ENCODE measurements around the gene TAF1B. TPM values are rescaled to one million over a fixed set of nuclear protein-coding genes. Genes with fewer than 3 reads are reported as not detected.

Gene TAF1B
- total RNA-seq, 5 donors from 2014 or later (not counting 1 experiment from before 2014, with no cell fraction given), result 9.2 to 21.7 (median 15.2) TPM

- H3K4me1 Mint-ChIP-seq, result peaks cover 0 to 4% (median 0%) of the 10 kb centered on the region in 3 donors
Observed at GRCh38 chr2:9944330-9944758, 101.1 kb downstream of the TAF1B start.

GRCh38 chr2:9945596-9945995 lies 102.3 kb downstream of the TAF1B start:
- Histone ChIP-seq H3K27ac (ENCODE audit: low read length) (no peak overlapping the region), H3K36me3 (ENCODE audit: control insufficient read depth in 2 of 2, extremely low read depth in 1 of 2, insufficient read depth in 1 of 2, low read length in 1 of 2) (no peaks in the 10 kb centered on the region), H3K9me3 (no peaks in the 10 kb centered on the region), H3K27me3 (replicated peaks in 1 of 2; ENCODE audit: control insufficient read depth in 2 of 2, extremely low read depth in 1 of 2, insufficient read depth in 2 of 2, low read length in 1 of 2) (peaks cover 0 to 43% of the 10 kb centered on the region in 2 experiments), H3K4me3 (ENCODE audit: control insufficient read depth in 1 of 2, extremely low read depth in 1 of 2, low read length in 1 of 2) (no peak overlapping the region), H3K4me1 (ENCODE audit: control insufficient read depth in 1 of 2, extremely low read depth in 1 of 2, insufficient read depth in 2 of 2, low read length in 2 of 2) (peaks cover 0 to 6% of the 10 kb centered on the region in 2 experiments)
- Mint-ChIP-seq H3K27ac (no peak overlapping the region), H3K36me3 (no peaks in the 10 kb centered on the region), H3K27me3 (peaks cover 17 to 40% of the 10 kb centered on the region in 2 donors), H3K4me1 (peaks cover 5 to 13% (median 6%) of the 10 kb centered on the region in 3 donors), H3K4me3 (no peak overlapping the region), H3K9me3 (no peaks in the 10 kb centered on the region)
- WGBS (ENCODE audit: insufficient coverage), result 77% methylated on average over 3 of the region's 7 CpGs
- DNase-seq (no peak), ATAC-seq (replicated peaks in 1 of 4) (no peak)
- POLR2A ChIA-PET, result no interaction called here
- CTCF ChIA-PET, result no interaction called here

More at GRCh38 chr2:9944330-9944758, 101.1 kb downstream of the TAF1B start:
- H3K36me3 ChIP-seq (ENCODE audit: control insufficient read depth in 2 of 2, extremely low read depth in 1 of 2, insufficient read depth in 1 of 2, low read length in 1 of 2), result no peaks in the 10 kb centered on the region
- Mint-ChIP-seq H3K36me3 (no peaks in the 10 kb centered on the region), H3K27ac (no peak overlapping the region), H3K4me3 (no peak overlapping the region), H3K27me3 (peaks cover 8 to 30% of the 10 kb centered on the region in 2 donors), H3K9me3 (no peaks in the 10 kb centered on the region)
- no peak overlapping the region for H3K4me3 ChIP-seq (ENCODE audit: control insufficient read depth in 1 of 2, extremely low read depth in 1 of 2, low read length in 1 of 2)
- WGBS (ENCODE audit: insufficient coverage), result 63% methylated on average over 3 of the region's 3 CpGs
- no peak overlapping the region for H3K27ac ChIP-seq (ENCODE audit: low read length)
- DNase-seq (no peak), ATAC-seq (replicated peaks in 1 of 4) (no peak)
- CTCF ChIA-PET, result no interaction called here
- POLR2A ChIA-PET, result interaction anchor here in 1 of 2 donors (0.7 kb wide), 1 partner anchor 376 kb away, joined by 3 read pairs; no protein-coding TSS in a partner anchor
- H3K9me3 ChIP-seq, result no peaks in the 10 kb centered on the region
- H3K4me1 ChIP-seq (ENCODE audit: control insufficient read depth in 1 of 2, extremely low read depth in 1 of 2, insufficient read depth in 2 of 2, low read length in 2 of 2), result no peaks in the 10 kb centered on the region
- H3K27me3 ChIP-seq (replicated peaks in 1 of 2; ENCODE audit: control insufficient read depth in 2 of 2, extremely low read depth in 1 of 2, insufficient read depth in 2 of 2, low read length in 1 of 2), result peaks cover 0 to 31% of the 10 kb centered on the region in 2 experiments

GRCh38 chr2:9946076-9946475 lies 102.8 kb downstream of the TAF1B start:
- POLR2A ChIA-PET, result no interaction called here
- no peak for ATAC-seq (replicated peaks in 1 of 4)
- Mint-ChIP-seq H3K27ac (no peak overlapping the region), H3K4me3 (no peak overlapping the region), H3K9me3 (no peaks in the 10 kb centered on the region), H3K4me1 (peaks cover 5 to 10% (median 7%) of the 10 kb centered on the region in 3 donors), H3K36me3 (no peaks in the 10 kb centered on the region), H3K27me3 (peaks cover 17 to 40% of the 10 kb centered on the region in 2 donors)
- no peak for DNase-seq
- Histone ChIP-seq H3K27me3 (replicated peaks in 1 of 2; ENCODE audit: control insufficient read depth in 2 of 2, extremely low read depth in 1 of 2, insufficient read depth in 2 of 2, low read length in 1 of 2) (peaks cover 0 to 44% of the 10 kb centered on the region in 2 experiments), H3K4me1 (ENCODE audit: control insufficient read depth in 1 of 2, extremely low read depth in 1 of 2, insufficient read depth in 2 of 2, low read length in 2 of 2) (peaks cover 0 to 10% of the 10 kb centered on the region in 2 experiments), H3K27ac (ENCODE audit: low read length) (no peak overlapping the region), H3K4me3 (ENCODE audit: control insufficient read depth in 1 of 2, extremely low read depth in 1 of 2, low read length in 1 of 2) (no peak overlapping the region), H3K9me3 (no peaks in the 10 kb centered on the region), H3K36me3 (ENCODE audit: control insufficient read depth in 2 of 2, extremely low read depth in 1 of 2, insufficient read depth in 1 of 2, low read length in 1 of 2) (no peaks in the 10 kb centered on the region)
- 74% methylated on average over 5 of the region's 7 CpGs for WGBS (ENCODE audit: insufficient coverage)
- CTCF ChIA-PET, result no interaction called here

GRCh38 chr2:9946818-9947217 lies 103.5 kb downstream of the TAF1B start:
- Mint-ChIP-seq H3K27ac (no peak overlapping the region), H3K27me3 (peaks cover 17 to 40% of the 10 kb centered on the region in 2 donors), H3K4me1 (peaks cover 5 to 10% (median 7%) of the 10 kb centered on the region in 3 donors), H3K9me3 (no peaks in the 10 kb centered on the region), H3K4me3 (no peak overlapping the region), H3K36me3 (no peaks in the 10 kb centered on the region)
- H3K4me3 ChIP-seq (ENCODE audit: control insufficient read depth in 1 of 2, extremely low read depth in 1 of 2, low read length in 1 of 2), result no peak overlapping the region
- no peak overlapping the region for H3K27ac ChIP-seq (ENCODE audit: low read length)
- 88% methylated on average over 3 of the region's 5 CpGs for WGBS (ENCODE audit: insufficient coverage)
- DNase-seq, result no peak
- CTCF ChIA-PET, result no interaction called here
- peaks cover 0 to 10% of the 10 kb centered on the region in 2 experiments for H3K4me1 ChIP-seq (ENCODE audit: control insufficient read depth in 1 of 2, extremely low read depth in 1 of 2, insufficient read depth in 2 of 2, low read length in 2 of 2)
- H3K9me3 ChIP-seq, result no peaks in the 10 kb centered on the region
- H3K27me3 ChIP-seq (replicated peaks in 1 of 2; ENCODE audit: control insufficient read depth in 2 of 2, extremely low read depth in 1 of 2, insufficient read depth in 2 of 2, low read length in 1 of 2), result peaks cover 0 to 44% of the 10 kb centered on the region in 2 experiments
- H3K36me3 ChIP-seq (ENCODE audit: control insufficient read depth in 2 of 2, extremely low read depth in 1 of 2, insufficient read depth in 1 of 2, low read length in 1 of 2), result no peaks in the 10 kb centered on the region
- ATAC-seq (replicated peaks in 1 of 4), result no peak
- POLR2A ChIA-PET, result no interaction called here

GRCh38 chr2:9948721-9949120 lies 105.4 kb downstream of the TAF1B start:
- peak overlapping the region; percentile 32 to 42 (median 34) for H3K4me3 Mint-ChIP-seq
- H3K27ac Mint-ChIP-seq, result no peak overlapping the region
- no peak overlapping the region for H3K27ac ChIP-seq (ENCODE audit: low read length)

GRCh38 chr2:9949239-9949991 lies 106.1 kb downstream of the TAF1B start:
- H3K27me3 Mint-ChIP-seq, result peaks cover 31 to 54% of the 10 kb centered on the region in 2 donors
- peak overlapping the region; percentile 79 to 88 (median 85) for H3K4me3 Mint-ChIP-seq
- peaks cover 10 to 12% (median 10%) of the 10 kb centered on the region in 3 donors for H3K4me1 Mint-ChIP-seq
- peaks cover 13 to 43% of the 10 kb centered on the region in 2 experiments for H3K27me3 ChIP-seq (replicated peaks in 1 of 2; ENCODE audit: control insufficient read depth in 2 of 2, extremely low read depth in 1 of 2, insufficient read depth in 2 of 2, low read length in 1 of 2)
- no peaks in the 10 kb centered on the region for H3K9me3 Mint-ChIP-seq
- no peaks in the 10 kb centered on the region for H3K36me3 Mint-ChIP-seq
- no peak for DNase-seq
- no peak overlapping the region for H3K27ac ChIP-seq (ENCODE audit: low read length)
- H3K9me3 ChIP-seq, result no peaks in the 10 kb centered on the region
- H3K4me1 ChIP-seq (ENCODE audit: control insufficient read depth in 1 of 2, extremely low read depth in 1 of 2, insufficient read depth in 2 of 2, low read length in 2 of 2), result peaks cover 0 to 14% of the 10 kb centered on the region in 2 experiments
- no peak for ATAC-seq (replicated peaks in 1 of 4)
- H3K27ac Mint-ChIP-seq, result peak overlapping the region in 1 of 2 donors; percentile 45
- ChIA-PET POLR2A (no interaction called here), CTCF (interaction anchor here in 1 of 2 donors (0.7 kb wide), 1 partner anchor 145 kb away, joined by 6 read pairs; no protein-coding TSS in a partner anchor)
- no peaks in the 10 kb centered on the region for H3K36me3 ChIP-seq (ENCODE audit: control insufficient read depth in 2 of 2, extremely low read depth in 1 of 2, insufficient read depth in 1 of 2, low read length in 1 of 2)
- no peak overlapping the region for H3K4me3 ChIP-seq (ENCODE audit: control insufficient read depth in 1 of 2, extremely low read depth in 1 of 2, low read length in 1 of 2)
- WGBS (ENCODE audit: insufficient coverage), result 97% methylated on average over 15 of the region's 23 CpGs

More at GRCh38 chr2:9948721-9949120, 105.4 kb downstream of the TAF1B start:
- Histone ChIP-seq H3K4me1 (ENCODE audit: control insufficient read depth in 1 of 2, extremely low read depth in 1 of 2, insufficient read depth in 2 of 2, low read length in 2 of 2) (peaks cover 0 to 14% of the 10 kb centered on the region in 2 experiments), H3K4me3 (ENCODE audit: control insufficient read depth in 1 of 2, extremely low read depth in 1 of 2, low read length in 1 of 2) (no peak overlapping the region), H3K27me3 (replicated peaks in 1 of 2; ENCODE audit: control insufficient read depth in 2 of 2, extremely low read depth in 1 of 2, insufficient read depth in 2 of 2, low read length in 1 of 2) (peaks cover 8 to 47% of the 10 kb centered on the region in 2 experiments), H3K9me3 (no peaks in the 10 kb centered on the region), H3K36me3 (ENCODE audit: control insufficient read depth in 2 of 2, extremely low read depth in 1 of 2, insufficient read depth in 1 of 2, low read length in 1 of 2) (no peaks in the 10 kb centered on the region)
- Mint-ChIP-seq H3K9me3 (no peaks in the 10 kb centered on the region), H3K36me3 (no peaks in the 10 kb centered on the region), H3K4me1 (peaks cover 10 to 12% (median 10%) of the 10 kb centered on the region in 3 donors), H3K27me3 (peaks cover 28 to 54% of the 10 kb centered on the region in 2 donors)
- 100% methylated on average over 5 of the region's 6 CpGs for WGBS (ENCODE audit: insufficient coverage)
- ATAC-seq (replicated peaks in 1 of 4) (no peak), DNase-seq (no peak)
- ChIA-PET CTCF (interaction anchor here in 1 of 2 donors (0.7 kb wide), 1 partner anchor 145 kb away, joined by 6 read pairs; no protein-coding TSS in a partner anchor), POLR2A (no interaction called here)
